Fibroblast of villous mesenchyme (primary cell): ENCODE data around the gene EIF4E1B. TPM values are rescaled to one million over a fixed set of nuclear protein-coding genes. Genes with fewer than 3 reads are reported as not detected.

ENCODE experiments used
- DNase-seq: peaks from one replicate; pipeline ENCODE4 v3.0.0-alpha.2; 2010; ENCODE audit warnings: low read depth
- H3K4me3 ChIP-seq: 2 replicates; pipeline ENCODE4 v1.5.1; 2011; ENCODE audit warnings: low read depth, mild to moderate bottlenecking, low read length
- CTCF ChIP-seq: IDR thresholded peaks from 2 replicates; pipeline ENCODE4 v1.5.1; 2012; ENCODE audit warnings: low read depth, mild to moderate bottlenecking, low read length; ENCODE audit not compliant: insufficient read depth
- total RNA-seq: library from RNA; depleted of rRNA; stranded (reverse); fragments of >200 nt; gene quantifications from 2 replicates; pipeline ENCODE4 v1.2.3, GENCODE V29; 2012

The EIF4E1B gene
- total RNA-seq = not detected in 2 replicates

GRCh38 chr5:176629853-176630680 is at the start of gene EIF4E1B, which contains the start of gene SNCB:
TSS of gene EIF4E1B (plus strand) at chr5:176630675. CDS start at chr5:176642788, 12,113 bp downstream.
TSS of gene SNCB (minus strand) at chr5:176630534. CDS start at chr5:176629654, 880 bp downstream.
- peak within 1 kb of the TSS; percentile 47 for H3K4me3 ChIP-seq
- no peak for TF ChIP-seq CTCF
- no peak for DNase-seq

GRCh38 chr5:176581361-176581760 is 49.1 kb upstream of the EIF4E1B start:
- H3K4me3 ChIP-seq = no peak overlapping the region
- DNase-seq = no peak
- no peak for TF ChIP-seq CTCF

- TF ChIP-seq CTCF = no peak
Measured at GRCh38 chr5:176583076-176583475, 47.4 kb upstream of the EIF4E1B start.

GRCh38 chr5:176587398-176587797 is 43.1 kb upstream of the EIF4E1B start:
- TF ChIP-seq CTCF = no peak
- no peak overlapping the region for H3K4me3 ChIP-seq
- no peak for DNase-seq

More at GRCh38 chr5:176583076-176583475, 47.4 kb upstream of the EIF4E1B start:
- no peak for DNase-seq
- no peak overlapping the region for H3K4me3 ChIP-seq

GRCh38 chr5:176588297-176588696 is 42.2 kb upstream of the EIF4E1B start:
- DNase-seq = no peak
- H3K4me3 ChIP-seq = no peak overlapping the region
- TF ChIP-seq CTCF = no peak

- H3K4me3 ChIP-seq = no peak overlapping the region
- TF ChIP-seq CTCF = no peak
- DNase-seq = no peak
Measured at GRCh38 chr5:176589039-176589769, 41.3 kb upstream of the EIF4E1B start.
